SJSA1 (cell line): ENCODE data around the gene GALE. TPM values are rescaled to one million over a fixed set of nuclear protein-coding genes. Genes with fewer than 3 reads are reported as not detected.

ENCODE experiments used
- DNase-seq, 2 experiments: peaks; one replicate each; pipeline ENCODE4 v3.0.0-alpha.2; 2015 to 2020; ENCODE audit warnings: low spot score in 2 of 2, low read depth in 1 of 2
- H3K27ac ChIP-seq: fragments of 250-450 bp; sonication (Bioruptor Pico); 2 replicates; pipeline ENCODE4 v1.5.1; 2020; ENCODE audit warnings: mild to moderate bottlenecking, moderate library complexity
- H3K27me3 ChIP-seq: fragments of 250-450 bp; sonication (Bioruptor Pico); replicated peaks from 2 replicates; pipeline ENCODE4 v1.5.1; 2020; ENCODE audit warnings: mild to moderate bottlenecking, moderate library complexity
- H3K36me3 ChIP-seq: fragments of 250-450 bp; sonication (Bioruptor Pico); 2 replicates; pipeline ENCODE4 v1.5.1; 2020; ENCODE audit warnings: mild to moderate bottlenecking
- H3K4me1 ChIP-seq: fragments of 250-450 bp; sonication (Bioruptor Pico); replicated peaks from 2 replicates; pipeline ENCODE4 v1.6.1; 2021; ENCODE audit warnings: mild to moderate bottlenecking
- H3K4me3 ChIP-seq: fragments of 250-450 bp; sonication (Bioruptor Pico); 2 replicates; pipeline ENCODE4 v1.5.1; 2020; ENCODE audit warnings: mild to moderate bottlenecking
- H3K9me3 ChIP-seq: fragments of 250-450 bp; sonication (Bioruptor Pico); replicated peaks from 2 replicates; pipeline ENCODE4 v1.5.1; 2020; ENCODE audit warnings: mild to moderate bottlenecking
- total RNA-seq: library from RNA; depleted of rRNA; stranded (reverse); fragments of >200 nt; shearing (Covaris generic); gene quantifications from 2 replicates; pipeline ENCODE4 v1.2.3, GENCODE V29; 2014

Gene GALE
- total RNA-seq, 1 experiment from 2014 or later = 55.4 TPM

- Histone ChIP-seq H3K4me3 (no peak overlapping the region), H3K4me1 (peaks cover 11% of the 10 kb centered on the region), H3K27ac (no peak overlapping the region), H3K27me3 (no peaks in the 10 kb centered on the region), H3K36me3 (peaks cover 7% of the 10 kb centered on the region), H3K9me3 (no peaks in the 10 kb centered on the region)
- no peak for DNase-seq
Measured at GRCh38 chr1:23774174-23774880, 26.2 kb downstream of the GALE start.

GRCh38 chr1:23772854-23773242 is 27.7 kb downstream of the GALE start:
- Histone ChIP-seq H3K4me3 (no peak overlapping the region), H3K36me3 (peaks cover 4% of the 10 kb centered on the region)
- no peak for DNase-seq

GRCh38 chr1:23772049-23772853 is 28.3 kb downstream of the GALE start:
- Histone ChIP-seq H3K36me3 (peaks cover 4% of the 10 kb centered on the region), H3K27me3 (no peaks in the 10 kb centered on the region), H3K27ac (no peak overlapping the region), H3K4me3 (no peak overlapping the region), H3K4me1 (peaks cover under 1% of the 10 kb centered on the region), H3K9me3 (no peaks in the 10 kb centered on the region)
- peak; percentile 57 to 86 for DNase-seq

More at GRCh38 chr1:23772854-23773242, 27.7 kb downstream of the GALE start:
- Histone ChIP-seq H3K27ac (no peak overlapping the region), H3K4me1 (peaks cover 6% of the 10 kb centered on the region), H3K9me3 (no peaks in the 10 kb centered on the region), H3K27me3 (no peaks in the 10 kb centered on the region)

- Histone ChIP-seq H3K4me3 (no peak overlapping the region), H3K27me3 (no peaks in the 10 kb centered on the region), H3K9me3 (no peaks in the 10 kb centered on the region), H3K4me1 (no peaks in the 10 kb centered on the region), H3K27ac (no peak overlapping the region), H3K36me3 (peaks cover 20% of the 10 kb centered on the region)
- no peak for DNase-seq
Measured at GRCh38 chr1:23768733-23769132, 31.8 kb downstream of the GALE start.

GRCh38 chr1:23763041-23763577 is 37.4 kb downstream of the GALE start:
- Histone ChIP-seq H3K27me3 (no peaks in the 10 kb centered on the region), H3K27ac (no peak overlapping the region), H3K36me3 (peaks cover 69% of the 10 kb centered on the region), H3K9me3 (no peaks in the 10 kb centered on the region; the same call in 1 of the 2 replicates), H3K4me3 (no peak overlapping the region), H3K4me1 (no peaks in the 10 kb centered on the region)
- DNase-seq = no peak

- H3K4me1 ChIP-seq = no peaks in the 10 kb centered on the region
- H3K36me3 ChIP-seq = peaks cover 95% of the 10 kb centered on the region
- H3K27ac ChIP-seq = no peak overlapping the region
Measured at GRCh38 chr1:23759277-23759676, 41.3 kb downstream of the GALE start.

GRCh38 chr1:23757812-23758211 is 42.7 kb downstream of the GALE start:
- no peaks in the 10 kb centered on the region; the same call in 1 of the 2 replicates for H3K9me3 ChIP-seq
- H3K27ac ChIP-seq = no peak overlapping the region
- no peaks in the 10 kb centered on the region for H3K27me3 ChIP-seq
- no peak overlapping the region for H3K4me3 ChIP-seq
- H3K4me1 ChIP-seq = no peaks in the 10 kb centered on the region
- peaks cover 97% of the 10 kb centered on the region for H3K36me3 ChIP-seq
- no peak for DNase-seq

More at GRCh38 chr1:23759277-23759676, 41.3 kb downstream of the GALE start:
- no peak for DNase-seq
- no peak overlapping the region for H3K4me3 ChIP-seq
- no peaks in the 10 kb centered on the region; the same call in 1 of the 2 replicates for H3K9me3 ChIP-seq
- H3K27me3 ChIP-seq = no peaks in the 10 kb centered on the region

- no peak overlapping the region for H3K4me3 ChIP-seq
- no peak overlapping the region for H3K27ac ChIP-seq
- H3K9me3 ChIP-seq = no peaks in the 10 kb centered on the region; the same call in 1 of the 2 replicates
- peak in 1 of 2 experiments; percentile 46 for DNase-seq
- H3K27me3 ChIP-seq = no peaks in the 10 kb centered on the region
- no peaks in the 10 kb centered on the region for H3K4me1 ChIP-seq
- H3K36me3 ChIP-seq = peaks cover 98% of the 10 kb centered on the region
Measured at GRCh38 chr1:23756676-23757075, 43.9 kb downstream of the GALE start.

- Histone ChIP-seq H3K9me3 (no peaks in the 10 kb centered on the region), H3K27ac (no peak overlapping the region), H3K4me1 (no peaks in the 10 kb centered on the region), H3K4me3 (no peak overlapping the region), H3K27me3 (no peaks in the 10 kb centered on the region), H3K36me3 (peaks cover 95% of the 10 kb centered on the region)
- DNase-seq = no peak
Measured at GRCh38 chr1:23752909-23753308, 47.6 kb downstream of the GALE start.

- Histone ChIP-seq H3K9me3 (no peaks in the 10 kb centered on the region), H3K4me3 (no peak overlapping the region), H3K36me3 (peaks cover 93% of the 10 kb centered on the region), H3K27me3 (no peaks in the 10 kb centered on the region), H3K27ac (no peak overlapping the region), H3K4me1 (no peaks in the 10 kb centered on the region)
- DNase-seq = no peak
Measured at GRCh38 chr1:23751815-23752200, 48.7 kb downstream of the GALE start.

GRCh38 chr1:23751050-23751814 is 49.3 kb downstream of the GALE start:
- no peaks in the 10 kb centered on the region for H3K27me3 ChIP-seq
- no peaks in the 10 kb centered on the region for H3K9me3 ChIP-seq
- peak; percentile 44 to 54 for DNase-seq
- H3K4me1 ChIP-seq = no peaks in the 10 kb centered on the region
- no peak overlapping the region for H3K4me3 ChIP-seq
- peaks cover 90% of the 10 kb centered on the region for H3K36me3 ChIP-seq
- H3K27ac ChIP-seq = no peak overlapping the region

GRCh38 chr1:23748016-23748415 is 52.5 kb downstream of the GALE start:
- H3K4me3 ChIP-seq = no peak overlapping the region
- H3K9me3 ChIP-seq = 0 out of 2 replicates have a peak, but pooled peaks cover 5% of the 10 kb centered on the region
- DNase-seq = no peak
- H3K4me1 ChIP-seq = peaks cover 10% of the 10 kb centered on the region
- no peaks in the 10 kb centered on the region for H3K27me3 ChIP-seq
- peaks cover 74% of the 10 kb centered on the region for H3K36me3 ChIP-seq
- H3K27ac ChIP-seq = no peak overlapping the region
